ENCODE measurements around the gene CD274.

The CD274 gene

DNA sequence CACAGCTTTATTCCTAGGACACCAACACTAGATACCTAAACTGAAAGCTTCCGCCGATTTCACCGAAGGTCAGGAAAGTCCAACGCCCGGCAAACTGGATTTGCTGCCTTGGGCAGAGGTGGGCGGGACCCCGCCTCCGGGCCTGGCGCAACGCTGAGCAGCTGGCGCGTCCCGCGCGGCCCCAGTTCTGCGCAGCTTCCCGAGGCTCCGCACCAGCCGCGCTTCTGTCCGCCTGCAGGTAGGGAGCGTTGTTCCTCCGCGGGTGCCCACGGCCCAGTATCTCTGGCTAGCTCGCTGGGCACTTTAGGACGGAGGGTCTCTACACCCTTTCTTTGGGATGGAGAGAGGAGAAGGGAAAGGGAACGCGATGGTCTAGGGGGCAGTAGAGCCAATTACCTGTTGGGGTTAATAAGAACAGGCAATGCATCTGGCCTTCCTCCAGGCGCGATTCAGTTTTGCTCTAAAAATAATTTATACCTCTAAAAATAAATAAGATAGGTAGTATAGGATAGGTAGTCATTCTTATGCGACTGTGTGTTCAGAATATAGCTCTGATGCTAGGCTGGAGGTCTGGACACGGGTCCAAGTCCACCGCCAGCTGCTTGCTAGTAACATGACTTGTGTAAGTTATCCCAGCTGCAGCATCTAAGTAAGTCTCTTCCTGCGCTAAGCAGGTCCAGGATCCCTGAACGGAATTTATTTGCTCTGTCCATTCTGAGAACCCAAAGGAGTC, at the start of gene CD274:
CD274 (plus strand) TSS at position 184 of the 733 bp plus-strand sequence. CDS start 5,572 bp downstream, outside the sequence.
- H3K79me2 ChIP-seq (ENCODE audit: low read length), result no peaks in the 10 kb centered on the region
- peak within 1 kb of the TSS; percentile 53; the same call in 1 of the 2 replicates for H3K9ac ChIP-seq (ENCODE audit: low read length)
- no peaks in the 10 kb centered on the region for H3K9me3 ChIP-seq (replicated peaks; ENCODE audit: insufficient read depth, low read length)
- no peaks in the 10 kb centered on the region for H3K36me3 ChIP-seq (replicated peaks; ENCODE audit: insufficient read depth, low read length)
- no peaks in the 10 kb centered on the region for H3K9me2 ChIP-seq (replicated peaks; ENCODE audit: insufficient read depth, low read length)
- peak within 1 kb of the TSS; percentile 80 for H2AFZ ChIP-seq (ENCODE audit: low read length)
- DNase-seq, result peak; percentile 88
- no peaks in the 10 kb centered on the region for H4K20me1 ChIP-seq (ENCODE audit: insufficient read depth, low read length)
- H3K27ac ChIP-seq (ENCODE audit: low read length), result peak within 1 kb of the TSS; percentile 38; the same call in 1 of the 2 replicates
- peak within 1 kb of the TSS; percentile 69 for H3K4me3 ChIP-seq (ENCODE audit: low read length)
- H3F3A ChIP-seq (ENCODE audit: insufficient read depth, low read length), result peaks cover 27% of the 10 kb centered on the region
- peaks cover 23% of the 10 kb centered on the region for H3K4me1 ChIP-seq (ENCODE audit: low read length)
- no peaks in the 10 kb centered on the region for H3K27me3 ChIP-seq (replicated peaks; ENCODE audit: insufficient read depth, low read length)
- H3K4me2 ChIP-seq (ENCODE audit: low read depth, low read length), result peak within 1 kb of the TSS; percentile 90
- TF ChIP-seq, protein P1, sequence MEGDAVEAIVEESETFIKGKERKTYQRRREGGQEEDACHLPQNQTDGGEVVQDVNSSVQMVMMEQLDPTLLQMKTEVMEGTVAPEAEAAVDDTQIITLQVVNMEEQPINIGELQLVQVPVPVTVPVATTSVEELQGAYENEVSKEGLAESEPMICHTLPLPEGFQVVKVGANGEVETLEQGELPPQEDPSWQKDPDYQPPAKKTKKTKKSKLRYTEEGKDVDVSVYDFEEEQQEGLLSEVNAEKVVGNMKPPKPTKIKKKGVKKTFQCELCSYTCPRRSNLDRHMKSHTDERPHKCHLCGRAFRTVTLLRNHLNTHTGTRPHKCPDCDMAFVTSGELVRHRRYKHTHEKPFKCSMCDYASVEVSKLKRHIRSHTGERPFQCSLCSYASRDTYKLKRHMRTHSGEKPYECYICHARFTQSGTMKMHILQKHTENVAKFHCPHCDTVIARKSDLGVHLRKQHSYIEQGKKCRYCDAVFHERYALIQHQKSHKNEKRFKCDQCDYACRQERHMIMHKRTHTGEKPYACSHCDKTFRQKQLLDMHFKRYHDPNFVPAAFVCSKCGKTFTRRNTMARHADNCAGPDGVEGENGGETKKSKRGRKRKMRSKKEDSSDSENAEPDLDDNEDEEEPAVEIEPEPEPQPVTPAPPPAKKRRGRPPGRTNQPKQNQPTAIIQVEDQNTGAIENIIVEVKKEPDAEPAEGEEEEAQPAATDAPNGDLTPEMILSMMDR (IDR thresholded peaks at IDR 0.05; ENCODE audit: low read length), result peak; percentile 85
- TF ChIP-seq EZH2phosphoT487 (IDR thresholded peaks at IDR 0.05; ENCODE audit: low read length) (no peak), EZH2 (optimal IDR thresholded peaks at IDR 0.05; ENCODE audit: low read depth, low read length) (no peak)

DNA sequence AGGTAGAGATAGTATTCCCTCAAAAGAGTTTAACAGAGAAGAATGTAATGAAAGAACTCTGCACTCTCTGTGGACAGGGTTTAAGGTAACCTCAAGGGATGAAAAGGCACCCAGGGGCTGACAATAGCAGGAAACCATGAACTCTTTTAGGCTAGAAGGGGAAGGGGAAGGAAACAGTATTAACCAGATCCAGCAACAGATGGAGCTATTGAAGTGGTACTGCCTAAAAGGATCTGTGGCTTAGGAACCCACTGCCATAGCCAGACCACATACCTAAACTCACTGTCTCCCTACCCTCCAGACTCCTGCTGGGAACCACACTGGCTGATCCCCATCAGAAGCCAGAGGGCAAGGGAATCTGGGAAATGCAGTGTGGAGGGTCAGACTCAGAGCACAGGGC, 48.1 kb upstream of the CD274 start:
- no peaks in the 10 kb centered on the region for H3K9me2 ChIP-seq (replicated peaks; ENCODE audit: insufficient read depth, low read length)
- DNase-seq, result no peak
- H3K27me3 ChIP-seq (replicated peaks; ENCODE audit: insufficient read depth, low read length), result no peaks in the 10 kb centered on the region
- H3K79me2 ChIP-seq (ENCODE audit: low read length), result no peaks in the 10 kb centered on the region
- H3K9ac ChIP-seq (ENCODE audit: low read length), result no peak overlapping the region
- TF ChIP-seq, protein P1 (IDR thresholded peaks at IDR 0.05; ENCODE audit: low read length), result no peak
- no peak for TF ChIP-seq EZH2phosphoT487 (IDR thresholded peaks at IDR 0.05; ENCODE audit: low read length)
- TF ChIP-seq EZH2 (optimal IDR thresholded peaks at IDR 0.05; ENCODE audit: low read depth, low read length), result no peak
- H3K4me3 ChIP-seq (ENCODE audit: low read length), result no peak overlapping the region
- H3K4me1 ChIP-seq (ENCODE audit: low read length), result no peaks in the 10 kb centered on the region
- no peak overlapping the region for H2AFZ ChIP-seq (ENCODE audit: low read length)
- H3K36me3 ChIP-seq (replicated peaks; ENCODE audit: insufficient read depth, low read length), result no peaks in the 10 kb centered on the region
- no peaks in the 10 kb centered on the region for H4K20me1 ChIP-seq (ENCODE audit: insufficient read depth, low read length)
- H3K4me2 ChIP-seq (ENCODE audit: low read depth, low read length), result no peak overlapping the region
- no peaks in the 10 kb centered on the region for H3K9me3 ChIP-seq (replicated peaks; ENCODE audit: insufficient read depth, low read length)
- no peaks in the 10 kb centered on the region for H3F3A ChIP-seq (ENCODE audit: insufficient read depth, low read length)
- H3K27ac ChIP-seq (ENCODE audit: low read length), result no peak overlapping the region

DNA sequence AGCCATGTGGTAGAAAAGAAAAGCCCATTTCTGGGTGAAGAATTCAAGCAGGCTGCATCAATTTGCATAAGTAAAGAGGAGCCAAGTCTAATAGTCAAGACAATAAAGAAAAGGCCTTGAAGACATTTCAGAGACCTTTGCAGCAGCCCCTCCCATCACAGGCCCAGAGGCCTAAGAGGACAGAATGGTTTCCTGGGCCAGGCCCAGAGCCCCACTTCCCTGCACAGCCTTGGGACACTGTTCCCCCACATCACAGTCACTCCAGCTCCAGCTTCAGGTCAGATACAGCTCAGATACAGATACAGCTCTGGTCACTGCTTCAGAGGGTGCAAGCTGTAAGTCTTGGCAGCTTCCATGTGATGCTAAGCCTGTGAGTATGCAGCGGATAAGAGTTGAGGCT, 41.7 kb upstream of the CD274 start:
- Histone ChIP-seq H3K27ac (ENCODE audit: low read length) (no peak overlapping the region), H3F3A (ENCODE audit: insufficient read depth, low read length) (no peaks in the 10 kb centered on the region), H3K27me3 (replicated peaks; ENCODE audit: insufficient read depth, low read length) (no peaks in the 10 kb centered on the region), H3K79me2 (ENCODE audit: low read length) (no peaks in the 10 kb centered on the region), H3K4me1 (ENCODE audit: low read length) (no peaks in the 10 kb centered on the region), H2AFZ (ENCODE audit: low read length) (no peak overlapping the region), H3K9me2 (replicated peaks; ENCODE audit: insufficient read depth, low read length) (no peaks in the 10 kb centered on the region; the same call in 1 of the 2 replicates), H3K36me3 (replicated peaks; ENCODE audit: insufficient read depth, low read length) (no peaks in the 10 kb centered on the region), H3K9ac (ENCODE audit: low read length) (no peak overlapping the region), H3K4me3 (ENCODE audit: low read length) (no peak overlapping the region), H3K9me3 (replicated peaks; ENCODE audit: insufficient read depth, low read length) (no peaks in the 10 kb centered on the region; the same call in 1 of the 2 replicates), H4K20me1 (ENCODE audit: insufficient read depth, low read length) (no peaks in the 10 kb centered on the region), H3K4me2 (ENCODE audit: low read depth, low read length) (no peak overlapping the region)
- no peak for DNase-seq
- TF ChIP-seq EZH2phosphoT487 (IDR thresholded peaks at IDR 0.05; ENCODE audit: low read length) (no peak), EZH2 (optimal IDR thresholded peaks at IDR 0.05; ENCODE audit: low read depth, low read length) (no peak)
- TF ChIP-seq, protein P1 (IDR thresholded peaks at IDR 0.05; ENCODE audit: low read length), result no peak

Data from MM.1S (cell line).